GM12878 (cell line): Measurements from ENCODE around the gene PKMYT1. TPM values are rescaled to one million over a fixed set of nuclear protein-coding genes. Genes with fewer than 3 reads are reported as not detected.

ENCODE experiments used
- ATAC-seq: fragments of 200-7000 bp; cut with Tn5 transposase; 3 replicates; pipeline ENCODE4 v1.9.1; 2020; ENCODE audit warnings: mild to moderate bottlenecking, moderate library complexity
- BruUV-seq: library from RNA; stranded (reverse); fragments of 400-500 nt; replicated peaks from 2 replicates; lab custom pipeline; 2021; lab: Mats Ljungman, UMichigan
- CTCF ChIA-PET: fragments of 300-600 bp; sonication (Branson Sonifier 250); formaldehyde crosslinking; extraction: SDS; loops from one replicate; lab custom pipeline; 2021; ENCODE audit warnings: inconsistent platforms; lab: Yijun Ruan, JAX
- POLR2A ChIA-PET: fragments of 350-600 bp; formaldehyde crosslinking; extraction: SDS; loops from one replicate; lab custom pipeline; 2021; ENCODE audit warnings: inconsistent platforms; lab: Charles Lee
- RAD21 ChIA-PET: fragments of 300-600 bp; sonication (Branson Sonifier 250); formaldehyde crosslinking; loops from one replicate; lab custom pipeline; 2023; ENCODE audit warnings: antibody characterized with exemption; ENCODE audit not compliant: unreplicated experiment; lab: Charles Lee
- SMC1A ChIA-PET: fragments of 300-600 bp; sonication (Branson Sonifier 250); formaldehyde crosslinking; loops from one replicate; lab custom pipeline; 2023; ENCODE audit not compliant: unreplicated experiment, uncharacterized antibody; lab: Charles Lee
- DNase-seq: peaks from one replicate; pipeline ENCODE4 v3.0.0-alpha.2; 2011; ENCODE audit warnings: low read depth, low spot score
- FAIRE-seq: peaks from 3 replicates; lab custom pipeline; 2011; peaks lifted over from hg19 to GRCh38; lab: Jason Lieb, UNC
- H2AFZ ChIP-seq: 2 replicates; pipeline ENCODE4 v1.6.0; 2011; ENCODE audit warnings: low read depth, low read length, control low read depth; ENCODE audit not compliant: control insufficient read depth
- H3K27ac ChIP-seq: 2 replicates; pipeline ENCODE4 v1.5.1; 2011; ENCODE audit warnings: control low read depth; ENCODE audit not compliant: control insufficient read depth, insufficient read depth
- H3K27me3 ChIP-seq, 2 experiments: replicated peaks in 1 of 2; 2 replicates each; pipeline versions ENCODE4 v1.6.0 to v1.6.1; 2011; ENCODE audit warnings: low read length in 1 of 2; ENCODE audit not compliant: control insufficient read depth in 2 of 2, insufficient read depth in 2 of 2
- H3K36me3 ChIP-seq, 2 experiments: 2 replicates each; pipeline ENCODE4 v1.5.1; 2011; ENCODE audit warnings: low read length in 1 of 2; ENCODE audit not compliant: control insufficient read depth in 2 of 2, insufficient read depth in 2 of 2
- H3K4me1 ChIP-seq: 2 replicates; pipeline ENCODE4 v1.6.1; 2011; ENCODE audit warnings: mild to moderate bottlenecking, low read length, moderate library complexity, mixed read lengths; ENCODE audit not compliant: control insufficient read depth, insufficient read depth
- H3K4me2 ChIP-seq: 2 replicates; pipeline ENCODE4 v1.6.0; 2011; ENCODE audit warnings: control low read depth; ENCODE audit not compliant: control insufficient read depth, insufficient read depth
- H3K4me3 ChIP-seq: fragments of 200-600 bp; sonication (generic); 2 replicates; pipeline ENCODE4 v1.5.1; 2016
- H3K79me2 ChIP-seq: 2 replicates; pipeline ENCODE4 v1.6.0; 2011; ENCODE audit warnings: low read length; ENCODE audit not compliant: control insufficient read depth, insufficient read depth
- H3K9ac ChIP-seq: 2 replicates; pipeline ENCODE4 v1.8.0; 2011; ENCODE audit warnings: low read length, control low read depth, mixed read lengths; ENCODE audit not compliant: control insufficient read depth, insufficient read depth
- H3K9me3 ChIP-seq: replicated peaks from 3 replicates; pipeline ENCODE4 v1.5.1; 2011; ENCODE audit warnings: mild to moderate bottlenecking, low read length; ENCODE audit not compliant: control insufficient read depth, insufficient read depth
- H4K20me1 ChIP-seq: 2 replicates; pipeline ENCODE4 v1.6.0; 2011; ENCODE audit not compliant: control insufficient read depth, insufficient read depth
- CBFB ChIP-seq: IDR thresholded peaks from 2 replicates; pipeline ENCODE4 v1.6.1; 2016; ENCODE audit warnings: antibody characterized with exemption, low read depth
- EGR1 ChIP-seq, 2 experiments: IDR thresholded peaks; 1 replicate in 1 of 2; 2 replicates in 1 of 2; pipeline ENCODE4 v1.6.1; 2011 to 2012; ENCODE audit warnings: low read depth in 2 of 2, low read length in 2 of 2, borderline replicate concordance in 1 of 2, mild to moderate bottlenecking in 1 of 2, moderate library complexity in 1 of 2
- EP300 ChIP-seq, 2 experiments: fragments of 150-350 bp in 1 of 2; IDR thresholded peaks; 2 replicates each; pipeline ENCODE4 v1.6.1; 2011 to 2012; ENCODE audit warnings: low read depth in 2 of 2, low read length in 2 of 2, borderline replicate concordance in 1 of 2, improper control_type of control experiment in 1 of 2, inconsistent platforms in 1 of 2; ENCODE audit not compliant: control insufficient read depth in 1 of 2
- IKZF2 ChIP-seq, 2 experiments: fragments of 450-650 bp; IDR thresholded peaks; 2 replicates each; pipeline ENCODE4 v1.6.1; 2017; ENCODE audit warnings: mild to moderate bottlenecking in 2 of 2, moderate library complexity in 2 of 2
- NFXL1 ChIP-seq: fragments of 450-650 bp; IDR thresholded peaks from 2 replicates; pipeline ENCODE4 v1.6.1; 2017; ENCODE audit warnings: antibody characterized with exemption, mild to moderate bottlenecking, borderline replicate concordance
- POLR2A ChIP-seq: IDR thresholded peaks from 2 replicates; pipeline ENCODE4 v1.6.1; 2011; ENCODE audit warnings: low read depth, mild to moderate bottlenecking, low read length
- POLR2AphosphoS5 ChIP-seq: IDR thresholded peaks from 2 replicates; pipeline ENCODE4 v1.6.1; 2011; ENCODE audit warnings: mild to moderate bottlenecking, low read length, inconsistent platforms
- RELA ChIP-seq: fragments of 450-650 bp; IDR thresholded peaks from 2 replicates; pipeline ENCODE4 v1.8.0; 2014; ENCODE audit warnings: borderline replicate concordance; ENCODE audit not compliant: partially characterized antibody
- RUNX3 ChIP-seq: IDR thresholded peaks from 2 replicates; pipeline ENCODE4 v1.6.1; 2012; ENCODE audit warnings: low read length, inconsistent platforms
- TCF12 ChIP-seq: IDR thresholded peaks from 2 replicates; pipeline ENCODE4 v1.6.1; 2011; ENCODE audit warnings: low read depth, mild to moderate bottlenecking, low read length
- YY1 ChIP-seq: IDR thresholded peaks from 2 replicates; pipeline ENCODE4 v1.6.1; 2011; ENCODE audit warnings: low read depth, mild to moderate bottlenecking, low read length
- WGBS: methylation state at CpG from one replicate; pipeline ENCODE4 v1.1.6; 2016; ENCODE audit warnings: low lambda C conversion rate; ENCODE audit not compliant: insufficient replicate concordance, insufficient coverage; ENCODE audit errors: missing lambda C conversion rate; 5-methylcytosine and 5-hydroxymethylcytosine counted together
- in situ Hi-C: fragments of 300-500 bp; cut with MboI; formaldehyde crosslinking; loops from 9 replicates; pipeline ENCODE4 v1.14.3; 2018; ENCODE audit warnings: mixed read lengths
- intact Hi-C: fragments of 100-400 bp; cut with micrococcal nuclease; formaldehyde crosslinking; loops from one replicate; pipeline ENCODE4 v1.14.2; 2022; ENCODE audit not compliant: unreplicated experiment
- polyA plus RNA-seq, 11 experiments: library from polyadenylated mRNA; depleted of rRNA in 4 of 11; unstranded in 6 of 11; stranded (reverse) in 5 of 11; fragments of >200 nt; fragmentation: Nextera tagmentation in 4 of 11; fragmentation: Illumina TruSeq in 1 of 11; extraction: Ambion mirVana in 4 of 11; extraction: Trizol in 1 of 11; gene quantifications; 1 replicate in 1 of 11; 2 replicates in 10 of 11; pipeline versions ENCODE4 v1.2.1 to v1.2.3, GENCODE V29; 2011 to 2016; ENCODE audit warnings: inconsistent platforms in 2 of 11, missing spikeins in 2 of 11, low read depth in 1 of 11
- total RNA-seq, 4 experiments: library from RNA; depleted of rRNA in 3 of 4; stranded (reverse); fragments of >200 nt in 3 of 4; fragmentation: Illumina TruSeq in 1 of 4; extraction: Trizol in 1 of 4; gene quantifications; 2 replicates each; pipeline versions ENCODE4 v1.2.1 to v1.2.3, GENCODE V29; 2013 to 2021
- TF ChIP-seq, protein P1 (sequence below): fragments of 450-650 bp; conservative IDR thresholded peaks from 2 replicates; pipeline ENCODE4 v1.6.1; 2017; ENCODE audit warnings: mild to moderate bottlenecking, moderate library complexity
- TF ChIP-seq, protein P2 (sequence below): IDR thresholded peaks from 2 replicates; pipeline ENCODE4 v1.6.1; 2011; ENCODE audit warnings: borderline replicate concordance, low read depth, mild to moderate bottlenecking, moderate library complexity, low read length; ENCODE audit not compliant: insufficient read depth, poor library complexity, severe bottlenecking
- TF ChIP-seq, protein P3 (sequence below): IDR thresholded peaks from 2 replicates; pipeline ENCODE4 v1.6.1; 2012; ENCODE audit warnings: low read length, inconsistent platforms
- TF ChIP-seq, protein P4 (sequence below): fragments of 450-650 bp; IDR thresholded peaks from 2 replicates; pipeline ENCODE4 v1.6.1; 2014; ENCODE audit warnings: mild to moderate bottlenecking

PKMYT1 gene
- total and polyA plus RNA-seq, 10 of the 15 experiments (the other 5 are each of a cell fraction or from before 2014, with no cell fraction given): 4.6 to 101 (median 29.9) TPM

DNA sequence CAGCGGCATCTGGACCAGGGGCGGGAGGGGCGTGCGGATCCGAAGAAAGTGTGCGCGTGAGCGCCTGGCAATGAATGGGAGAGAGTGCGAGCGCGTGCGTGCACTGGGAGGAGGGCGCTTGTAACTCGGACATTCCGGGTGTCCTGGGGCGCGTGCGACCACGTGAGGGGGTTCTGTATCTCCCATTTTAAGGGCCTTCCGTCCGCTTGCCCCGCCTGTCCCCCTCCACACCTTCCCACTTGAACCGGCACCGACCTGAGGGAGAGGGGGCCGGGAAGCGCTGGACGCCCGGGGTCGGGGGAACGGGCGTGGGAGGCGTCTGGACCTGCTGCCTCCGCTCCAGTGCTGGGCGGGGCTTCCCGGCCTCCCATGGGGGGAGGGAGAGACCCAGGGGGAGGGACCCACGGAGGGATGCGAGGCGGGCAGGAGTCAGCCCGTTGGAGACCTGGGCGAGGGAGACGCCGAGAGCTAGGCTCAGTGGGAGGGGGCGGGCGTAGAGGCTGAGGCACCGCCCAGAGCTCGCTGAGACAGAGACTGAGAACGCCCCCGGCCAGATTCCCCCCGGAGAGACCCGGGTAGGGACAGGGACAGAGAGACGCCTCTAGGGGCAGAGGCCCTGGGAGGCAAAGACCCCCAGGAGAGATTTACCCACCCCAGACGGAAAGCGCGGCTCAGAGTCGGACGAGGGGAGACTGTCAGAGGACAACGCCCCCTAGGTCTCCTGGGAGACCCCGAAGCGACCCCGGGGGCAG is 16.3 kb downstream of the PKMYT1 start, which contains the start of gene KREMEN2 (continued):
- TF ChIP-seq, protein P1, sequence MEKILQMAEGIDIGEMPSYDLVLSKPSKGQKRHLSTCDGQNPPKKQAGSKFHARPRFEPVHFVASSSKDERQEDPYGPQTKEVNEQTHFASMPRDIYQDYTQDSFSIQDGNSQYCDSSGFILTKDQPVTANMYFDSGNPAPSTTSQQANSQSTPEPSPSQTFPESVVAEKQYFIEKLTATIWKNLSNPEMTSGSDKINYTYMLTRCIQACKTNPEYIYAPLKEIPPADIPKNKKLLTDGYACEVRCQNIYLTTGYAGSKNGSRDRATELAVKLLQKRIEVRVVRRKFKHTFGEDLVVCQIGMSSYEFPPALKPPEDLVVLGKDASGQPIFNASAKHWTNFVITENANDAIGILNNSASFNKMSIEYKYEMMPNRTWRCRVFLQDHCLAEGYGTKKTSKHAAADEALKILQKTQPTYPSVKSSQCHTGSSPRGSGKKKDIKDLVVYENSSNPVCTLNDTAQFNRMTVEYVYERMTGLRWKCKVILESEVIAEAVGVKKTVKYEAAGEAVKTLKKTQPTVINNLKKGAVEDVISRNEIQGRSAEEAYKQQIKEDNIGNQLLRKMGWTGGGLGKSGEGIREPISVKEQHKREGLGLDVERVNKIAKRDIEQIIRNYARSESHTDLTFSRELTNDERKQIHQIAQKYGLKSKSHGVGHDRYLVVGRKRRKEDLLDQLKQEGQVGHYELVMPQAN: 0 out of 2 replicates have a peak, but pooled peaks have one; percentile 19
- TF ChIP-seq RELA: no peak
- TF ChIP-seq, protein P2, sequence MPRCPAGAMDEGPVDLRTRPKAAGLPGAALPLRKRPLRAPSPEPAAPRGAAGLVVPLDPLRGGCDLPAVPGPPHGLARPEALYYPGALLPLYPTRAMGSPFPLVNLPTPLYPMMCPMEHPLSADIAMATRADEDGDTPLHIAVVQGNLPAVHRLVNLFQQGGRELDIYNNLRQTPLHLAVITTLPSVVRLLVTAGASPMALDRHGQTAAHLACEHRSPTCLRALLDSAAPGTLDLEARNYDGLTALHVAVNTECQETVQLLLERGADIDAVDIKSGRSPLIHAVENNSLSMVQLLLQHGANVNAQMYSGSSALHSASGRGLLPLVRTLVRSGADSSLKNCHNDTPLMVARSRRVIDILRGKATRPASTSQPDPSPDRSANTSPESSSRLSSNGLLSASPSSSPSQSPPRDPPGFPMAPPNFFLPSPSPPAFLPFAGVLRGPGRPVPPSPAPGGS: no peak

DNA sequence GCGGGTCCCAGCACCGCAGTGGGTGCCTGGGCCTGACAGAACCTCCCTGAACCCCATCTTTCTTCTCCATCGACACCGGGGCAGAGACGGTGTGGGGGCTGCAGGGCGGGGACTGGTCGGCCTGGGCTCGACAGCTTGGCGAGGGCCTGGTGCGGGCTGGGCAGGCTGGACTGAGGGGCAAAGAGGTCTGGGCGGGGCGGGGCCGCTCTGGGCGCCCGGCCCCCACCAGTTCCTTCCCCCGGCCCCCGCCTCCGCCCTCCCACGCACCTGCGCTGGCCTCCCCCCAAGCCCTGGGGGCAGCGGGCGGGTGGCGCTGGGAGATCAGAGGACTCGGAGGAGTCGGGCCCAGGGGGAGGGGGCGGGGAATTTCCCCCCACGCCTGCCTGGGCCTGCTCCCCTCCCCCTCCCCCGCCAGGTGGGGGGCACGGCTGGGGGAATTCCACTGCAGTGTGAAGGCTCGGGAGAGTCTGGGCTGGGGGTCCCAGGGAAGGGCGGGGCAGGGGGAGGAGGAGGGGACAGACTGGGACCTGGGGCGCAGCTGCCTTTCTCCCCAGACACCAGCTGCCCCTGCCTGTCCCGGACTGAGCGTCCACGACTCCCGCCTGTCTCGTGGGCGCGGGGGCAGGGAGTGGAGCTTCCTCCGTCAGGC is 17.0 kb downstream of the PKMYT1 start:
- H3K27me3 ChIP-seq: no peaks in the 10 kb centered on the region
- peak; percentile 8 for ATAC-seq
- TF ChIP-seq, protein P3, sequence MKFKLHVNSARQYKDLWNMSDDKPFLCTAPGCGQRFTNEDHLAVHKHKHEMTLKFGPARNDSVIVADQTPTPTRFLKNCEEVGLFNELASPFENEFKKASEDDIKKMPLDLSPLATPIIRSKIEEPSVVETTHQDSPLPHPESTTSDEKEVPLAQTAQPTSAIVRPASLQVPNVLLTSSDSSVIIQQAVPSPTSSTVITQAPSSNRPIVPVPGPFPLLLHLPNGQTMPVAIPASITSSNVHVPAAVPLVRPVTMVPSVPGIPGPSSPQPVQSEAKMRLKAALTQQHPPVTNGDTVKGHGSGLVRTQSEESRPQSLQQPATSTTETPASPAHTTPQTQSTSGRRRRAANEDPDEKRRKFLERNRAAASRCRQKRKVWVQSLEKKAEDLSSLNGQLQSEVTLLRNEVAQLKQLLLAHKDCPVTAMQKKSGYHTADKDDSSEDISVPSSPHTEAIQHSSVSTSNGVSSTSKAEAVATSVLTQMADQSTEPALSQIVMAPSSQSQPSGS: no peak
- TF ChIP-seq TCF12: peak; percentile 64; the same call in 1 of the 2 replicates
- no peak for TF ChIP-seq NFXL1
- TF ChIP-seq IKZF2 (IDR thresholded peaks at IDR 0.05): 0 out of 4 replicates have a peak, but pooled peaks of 1 of the 2 experiments have one; percentile 8
- TF ChIP-seq YY1: no peak
- TF ChIP-seq EGR1 (IDR thresholded peaks at IDR 0.05; ENCODE audit: borderline replicate concordance in 1 of 2, low read depth in 2 of 2, low read length in 2 of 2): peak in 1 of 2 experiments; percentile 93; a peak in 2 of 3 replicates
- no peak for TF ChIP-seq EP300 (IDR thresholded peaks at IDR 0.05; ENCODE audit: borderline replicate concordance in 1 of 2, control insufficient read depth in 1 of 2, low read depth in 2 of 2, low read length in 2 of 2)
- TF ChIP-seq CBFB: no peak
- TF ChIP-seq RUNX3: no peak
- TF ChIP-seq POLR2A: no peak
- no peak for TF ChIP-seq POLR2AphosphoS5
- TF ChIP-seq, protein P4, sequence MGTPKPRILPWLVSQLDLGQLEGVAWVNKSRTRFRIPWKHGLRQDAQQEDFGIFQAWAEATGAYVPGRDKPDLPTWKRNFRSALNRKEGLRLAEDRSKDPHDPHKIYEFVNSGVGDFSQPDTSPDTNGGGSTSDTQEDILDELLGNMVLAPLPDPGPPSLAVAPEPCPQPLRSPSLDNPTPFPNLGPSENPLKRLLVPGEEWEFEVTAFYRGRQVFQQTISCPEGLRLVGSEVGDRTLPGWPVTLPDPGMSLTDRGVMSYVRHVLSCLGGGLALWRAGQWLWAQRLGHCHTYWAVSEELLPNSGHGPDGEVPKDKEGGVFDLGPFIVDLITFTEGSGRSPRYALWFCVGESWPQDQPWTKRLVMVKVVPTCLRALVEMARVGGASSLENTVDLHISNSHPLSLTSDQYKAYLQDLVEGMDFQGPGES: no peak

More for the DNA sequence above, 17.0 kb downstream of the PKMYT1 start:
- no peak for FAIRE-seq
- ChIA-PET RAD21 (no interaction called here), POLR2A (interaction anchor here (0.6 kb wide), 1 partner anchor 70 kb away, joined by 3 read pairs; no protein-coding TSS in a partner anchor), SMC1A (interaction anchor here (0.9 to 1.5 kb wide), 4 partner anchors 14 to 50 kb away, joined by 3 read pairs; no protein-coding TSS in a partner anchor), CTCF (interaction anchor here (0.7 to 4.7 kb wide), 5 partner anchors 17 to 50 kb away, joined by 3 to 20 read pairs (median 4); partner anchors contain the start of gene PKMYT1)
- H3K4me3 ChIP-seq: peak overlapping the region; percentile 69; the same call in 1 of the 2 replicates
- WGBS: 9% methylated on average over 17 of the region's 40 CpGs
- intact Hi-C loops (no loop called here), in situ Hi-C loops (no loop called here)
- no peaks in the 10 kb centered on the region for H3K9me3 ChIP-seq
- DNase-seq: no peak
- H3K4me1 ChIP-seq: peaks cover 36% of the 10 kb centered on the region
- H3K4me2 ChIP-seq: peak overlapping the region; percentile 94
- H2AFZ ChIP-seq: peak overlapping the region; percentile 47
- H4K20me1 ChIP-seq: no peaks in the 10 kb centered on the region
- H3K79me2 ChIP-seq: no peaks in the 10 kb centered on the region
- no peak overlapping the region; the same call in 1 of the 2 replicates for H3K9ac ChIP-seq
- no TSS peak for BruUV-seq
- H3K36me3 ChIP-seq: no peaks in the 10 kb centered on the region
- 0 out of 2 replicates have a peak overlapping the region, but pooled peaks have one; percentile 9 for H3K27ac ChIP-seq
